H7 (cell line): ENCODE results near the gene PGLYRP3. TPM values are rescaled to one million over a fixed set of nuclear protein-coding genes. Genes with fewer than 3 reads are reported as not detected.

Experiments used
- total RNA-seq: library from RNA; depleted of rRNA; stranded (reverse); fragments of >200 nt; shearing (Covaris generic); gene quantifications from 2 replicates; pipeline ENCODE4 v1.2.3, GENCODE V29; 2014; rRNA removed

Gene PGLYRP3
- total RNA-seq, 1 experiment from 2014 or later, result not detected

Other genes with a start within 250 kb of the PGLYRP3 start
- gene SPRR2B, start 241.3 kb downstream of the PGLYRP3 start, total RNA-seq, result not detected in 2 replicates
- not detected in 2 replicates for gene SPRR2E, start 218.4 kb downstream of the PGLYRP3 start, total RNA-seq
- gene SPRR2F, start 199.4 kb downstream of the PGLYRP3 start, total RNA-seq, result not detected in 2 replicates
- 0.26 TPM in 1 of 2 replicates, not detected in the other for gene SPRR2G, start 162.1 kb downstream of the PGLYRP3 start, total RNA-seq
- gene LELP1, start 109.5 kb downstream of the PGLYRP3 start, total RNA-seq, result not detected in 2 replicates
- not detected in 2 replicates for gene PRR9, start 95.4 kb downstream of the PGLYRP3 start, total RNA-seq
- gene LORICRIN, start 53.3 kb downstream of the PGLYRP3 start, total RNA-seq, result not detected in 2 replicates
- gene PGLYRP4, start 35.9 kb upstream of the PGLYRP3 start, total RNA-seq, result not detected in 2 replicates
- not detected in 2 replicates for gene S100A9, start 44.9 kb upstream of the PGLYRP3 start, total RNA-seq
- not detected in 2 replicates for gene S100A12, start 62.7 kb upstream of the PGLYRP3 start, total RNA-seq
- gene S100A8, start 78.1 kb upstream of the PGLYRP3 start, total RNA-seq, result not detected in 2 replicates
- not detected in 2 replicates for gene S100A7A, start 103.6 kb upstream of the PGLYRP3 start, total RNA-seq
- not detected in 2 replicates for gene S100A7, start 147.7 kb upstream of the PGLYRP3 start, total RNA-seq
- gene S100A6, start 223.0 kb upstream of the PGLYRP3 start, total RNA-seq, result 1.3 and 1.4 TPM in 2 replicates
- gene S100A5, start 228.0 kb upstream of the PGLYRP3 start, total RNA-seq, result not detected in 2 replicates
- 17.3 and 18.0 TPM in 2 replicates for gene S100A4, start 232.9 kb upstream of the PGLYRP3 start, total RNA-seq
- gene S100A3, start 236.3 kb upstream of the PGLYRP3 start, total RNA-seq, result 0.30 and 0.31 TPM in 2 replicates